Peyer's patch (tissue), 4 donors: ENCODE data around the gene HNF1A.

Source experiments
- CTCF ChIP-seq, 6 experiments: fragments of 450-650 bp in 4 of 6; fragments of 200-600 bp in 2 of 6; sonication (generic) in 1 of 6; IDR thresholded peaks; one replicate each; pipeline ENCODE4 v1.5.1; 2017 to 2019; ENCODE audit warnings: antibody characterized with exemption in 6 of 6, mild to moderate bottlenecking in 3 of 6, moderate library complexity in 1 of 6
- POLR2A ChIP-seq, 2 donors: fragments of 450-650 bp; IDR thresholded peaks; one replicate each; pipeline ENCODE4 v1.5.1; 2017; ENCODE audit warnings: antibody characterized with exemption in 2 of 2, mild to moderate bottlenecking in 2 of 2, moderate library complexity in 2 of 2

DNA sequence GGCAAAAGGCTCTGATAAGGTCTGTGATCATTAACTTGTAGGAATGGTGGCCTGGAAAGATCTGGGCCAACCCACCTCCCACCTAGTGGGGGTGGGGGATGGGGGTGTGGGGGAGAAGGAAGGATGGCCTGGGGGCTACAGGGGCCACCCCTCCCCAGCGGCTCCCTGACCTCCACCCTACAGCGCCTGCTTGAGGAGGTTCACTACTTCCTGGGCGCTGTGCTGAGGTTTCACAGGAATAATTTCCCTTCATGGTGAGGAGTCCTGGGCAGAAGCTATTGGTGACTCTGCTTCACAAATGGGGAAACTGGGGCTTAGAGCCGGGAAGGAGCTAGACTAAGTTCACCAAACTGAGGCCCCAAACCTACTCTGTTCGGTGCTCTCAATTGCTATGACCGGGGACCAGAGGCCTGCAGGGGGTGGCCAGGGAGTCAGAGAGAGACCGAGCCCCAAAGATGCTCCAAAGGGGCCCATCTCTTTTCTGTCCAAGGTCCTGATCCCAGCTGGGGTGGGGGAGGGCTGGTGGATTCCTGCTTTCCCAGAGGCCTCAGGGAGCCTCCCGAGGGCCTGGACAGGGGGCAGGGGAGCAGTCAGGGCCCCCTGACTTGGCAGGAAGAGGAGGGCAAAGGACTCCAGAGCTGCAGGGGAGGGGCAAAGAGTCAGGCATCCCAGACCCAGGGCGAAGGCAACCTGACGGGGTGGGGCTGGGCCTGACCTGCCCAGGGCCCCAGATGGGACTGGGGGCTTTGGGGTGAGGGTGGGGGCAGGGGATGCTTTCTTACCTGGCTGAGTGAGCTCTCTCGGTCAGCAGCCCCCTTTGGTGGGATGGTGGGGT lies 1.7 kb downstream of the HNF1A start:
- TF ChIP-seq CTCF (IDR thresholded peaks at IDR 0.05), result no peak
- no peak for TF ChIP-seq POLR2A (IDR thresholded peaks at IDR 0.05)
